Measurements from ENCODE around the gene VPS4A.

Gene VPS4A

GRCh38 chr16:69307856-69308255 is 3.3 kb upstream of the VPS4A start:
- DNase-seq: no peak

- DNase-seq: no peak
Measured at GRCh38 chr16:69309316-69309715, 1.8 kb upstream of the VPS4A start.

GRCh38 chr16:69311533-69312387 is 610 bp downstream of the VPS4A start:
- peak; percentile 26 for DNase-seq

- no peak for DNase-seq
Measured at GRCh38 chr16:69313469-69313868, 2.3 kb downstream of the VPS4A start.

GRCh38 chr16:69314534-69314933 is 3.4 kb downstream of the VPS4A start:
- DNase-seq: no peak

GRCh38 chr16:69315486-69316311 is 4.5 kb downstream of the VPS4A start:
- DNase-seq: no peak

GRCh38 chr16:69316595-69317034 is 5.5 kb downstream of the VPS4A start:
- no peak for DNase-seq

- DNase-seq: no peak
Measured at GRCh38 chr16:69318177-69318910, 7.2 kb downstream of the VPS4A start.

- no peak for DNase-seq
Measured at GRCh38 chr16:69318911-69319289, 7.8 kb downstream of the VPS4A start.

GRCh38 chr16:69319381-69319780 is 8.2 kb downstream of the VPS4A start:
- no peak for DNase-seq

GRCh38 chr16:69319826-69320739 is 8.9 kb downstream of the VPS4A start:
- DNase-seq: no peak

- DNase-seq: no peak
Measured at GRCh38 chr16:69320740-69321073, 9.6 kb downstream of the VPS4A start.

- no peak for DNase-seq
Measured at GRCh38 chr16:69321080-69321479, 9.9 kb downstream of the VPS4A start.

GRCh38 chr16:69322343-69322742 is 11.2 kb downstream of the VPS4A start:
- DNase-seq: no peak

- no peak for DNase-seq
Measured at GRCh38 chr16:69323415-69323814, 12.3 kb downstream of the VPS4A start.

- no peak for DNase-seq
Measured at GRCh38 chr16:69324013-69324531, 12.9 kb downstream of the VPS4A start.

- no peak for DNase-seq
Measured at GRCh38 chr16:69324585-69325253, 13.6 kb downstream of the VPS4A start.

GRCh38 chr16:69325784-69326171 is 14.6 kb downstream of the VPS4A start:
- no peak for DNase-seq

GRCh38 chr16:69326172-69326873 is 15.2 kb downstream of the VPS4A start:
- no peak for DNase-seq

GRCh38 chr16:69327585-69328310 is 16.6 kb downstream of the VPS4A start:
- DNase-seq: no peak
